Kidney epithelial cell (primary cell): ENCODE data around the gene SRRM3. TPM values are rescaled to one million over a fixed set of nuclear protein-coding genes. Genes with fewer than 3 reads are reported as not detected.
"Not testable (repeated sequence)": the region's sequence is repeated elsewhere in the genome, so short reads cannot be mapped to it uniquely, and the experiment has no call there.

ENCODE experiments used
- DNase-seq: peaks from one replicate; pipeline ENCODE4 v3.0.0-alpha.2; 2010; ENCODE audit warnings: low read depth
- H3K27me3 ChIP-seq: 2 replicates; pipeline ENCODE4 v1.6.0; 2011; ENCODE audit warnings: low read length; ENCODE audit not compliant: control insufficient read depth, insufficient read depth
- H3K36me3 ChIP-seq: 2 replicates; pipeline ENCODE4 v1.5.1; 2011; ENCODE audit warnings: low read length; ENCODE audit not compliant: control insufficient read depth, insufficient read depth
- H3K4me3 ChIP-seq: 2 replicates; pipeline ENCODE4 v1.5.1; 2011; ENCODE audit warnings: low read depth, mild to moderate bottlenecking, control low read depth, low read length
- CTCF ChIP-seq: IDR thresholded peaks from 2 replicates; pipeline ENCODE4 v1.5.1; 2011; ENCODE audit warnings: mild to moderate bottlenecking, moderate library complexity, low read length, control low read depth, inconsistent platforms; ENCODE audit not compliant: insufficient read depth, poor library complexity, severe bottlenecking
- total RNA-seq: library from RNA; depleted of rRNA; stranded (reverse); fragments of >200 nt; gene quantifications from 2 replicates; pipeline ENCODE4 v1.2.3, GENCODE V29; 2015

The SRRM3 gene
- total RNA-seq, 1 donor from 2014 or later, result 0.21 TPM

- no peak for DNase-seq
- Histone ChIP-seq H3K4me3 (no peak overlapping the region), H3K27me3 (no peaks in the 10 kb centered on the region), H3K36me3 (no peaks in the 10 kb centered on the region)
- TF ChIP-seq CTCF, result no peak
Observed at GRCh38 chr7:76301000-76301399, 99.3 kb downstream of the SRRM3 start.

- H3K4me3 ChIP-seq, result peak within 1 kb of the TSS; percentile 77
- no peaks in the 10 kb centered on the region for H3K36me3 ChIP-seq
- DNase-seq, result no peak
- no peak for TF ChIP-seq CTCF
- no peaks in the 10 kb centered on the region for H3K27me3 ChIP-seq
Observed at GRCh38 chr7:76302347-76303201, 100.9 kb downstream of the SRRM3 start, which contains the start of gene HSPB1. Gene HSPB1 (plus strand): TSS chr7:76302673. CDS start chr7:76302713, 40 bp downstream.

- TF ChIP-seq CTCF, result no peak
- no peaks in the 10 kb centered on the region for H3K27me3 ChIP-seq
- H3K4me3 ChIP-seq, result peak overlapping the region; percentile 77
- peak; percentile 79 for DNase-seq
- no peaks in the 10 kb centered on the region for H3K36me3 ChIP-seq
Observed at GRCh38 chr7:76303202-76304147, 101.8 kb downstream of the SRRM3 start.

DNA sequence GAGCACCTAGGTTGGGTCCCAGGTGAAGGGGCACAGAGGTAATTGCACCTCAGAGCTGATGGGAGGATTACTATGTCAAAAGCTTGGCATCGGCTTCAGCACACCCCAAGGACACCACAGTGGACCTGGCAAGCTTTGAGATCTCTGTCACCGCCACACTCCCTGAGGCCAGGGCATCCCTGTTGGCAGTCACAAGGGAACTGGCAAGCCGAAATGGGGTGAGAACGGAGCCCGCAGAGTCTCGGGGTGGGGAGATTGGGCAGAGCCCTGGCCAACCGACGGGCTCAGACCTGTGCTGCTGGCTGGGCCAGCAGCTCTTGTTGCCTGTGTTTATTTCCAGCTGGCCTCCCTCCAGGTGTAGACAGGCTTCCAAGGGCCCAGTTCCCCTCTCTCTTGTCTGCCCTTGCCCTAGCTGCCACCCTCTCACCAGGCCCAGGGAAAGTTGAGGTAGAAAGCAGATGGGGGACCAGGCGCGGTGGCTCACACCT lies 103.2 kb downstream of the SRRM3 start:
- no peak for TF ChIP-seq CTCF
- Histone ChIP-seq H3K27me3 (no peaks in the 10 kb centered on the region), H3K36me3 (no peaks in the 10 kb centered on the region), H3K4me3 (no peak overlapping the region)
- DNase-seq, result no peak

DNA sequence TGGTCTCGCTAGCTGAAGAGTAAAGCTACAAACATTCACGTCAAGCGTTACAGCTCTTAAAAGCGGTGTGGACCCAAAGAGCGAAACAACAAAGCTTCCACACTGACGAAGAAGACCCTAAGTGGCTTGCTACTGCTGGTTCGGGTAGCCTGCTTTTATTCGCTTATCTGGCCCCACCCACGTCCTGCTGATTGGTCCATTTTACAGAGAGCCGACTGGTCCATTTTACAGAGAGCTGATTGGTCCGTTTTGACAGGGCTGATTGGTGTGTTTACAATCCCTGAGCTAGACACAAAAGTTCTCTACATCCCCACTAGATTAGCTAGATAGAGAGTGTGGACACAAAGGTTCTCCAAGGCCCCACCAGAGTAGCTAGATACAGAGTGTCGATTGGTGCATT lies 107.2 kb downstream of the SRRM3 start:
- not testable (repeated sequence) for H3K4me3 ChIP-seq, H3K27me3 ChIP-seq, DNase-seq, H3K36me3 ChIP-seq

- not testable (repeated sequence) for H3K27me3 ChIP-seq, H3K36me3 ChIP-seq, H3K4me3 ChIP-seq, DNase-seq
Observed at GRCh38 chr7:76309341-76310101, 107.8 kb downstream of the SRRM3 start.
